ENCODE data around the gene ARHGAP29. TPM values are rescaled to one million over a fixed set of nuclear protein-coding genes. Genes with fewer than 3 reads are reported as not detected.

ARHGAP29 gene
- polyA plus RNA-seq, 1 donor (not counting 4 experiments of a cell fraction or from before 2014, with no cell fraction given) = 79.7 TPM

GRCh38 chr1:94239796-94240195, 2.4 kb upstream of the ARHGAP29 start:
- Histone ChIP-seq H3K9me1 (ENCODE audit: control insufficient read depth, extremely low read depth, insufficient read depth, low read length) (no peaks in the 10 kb centered on the region), H3K9ac (ENCODE audit: control insufficient read depth, extremely low read depth, insufficient read depth, low read length) (no peak overlapping the region), H3K4me2 (ENCODE audit: control insufficient read depth, extremely low read depth, insufficient read depth, low read depth, low read length) (no peak overlapping the region), H3K27me3 (ENCODE audit: control insufficient read depth, extremely low read depth, insufficient read depth, low read length) (no peaks in the 10 kb centered on the region), H3K79me2 (ENCODE audit: control insufficient read depth, insufficient read depth, low read length) (peaks cover 96% of the 10 kb centered on the region), H3K4me3 (ENCODE audit: control insufficient read depth in 2 of 3, extremely low read depth in 1 of 3, insufficient read depth in 2 of 3, low read depth in 1 of 3, low read length in 3 of 3) (no peak overlapping the region), H3K4me1 (ENCODE audit: control insufficient read depth, extremely low read depth, insufficient read depth, low read length) (peaks cover 28% of the 10 kb centered on the region), H2AFZ (ENCODE audit: control insufficient read depth, low read length) (no peak overlapping the region), H3K9me3 (ENCODE audit: control insufficient read depth, low read depth, low read length) (no peaks in the 10 kb centered on the region), H3K36me3 (ENCODE audit: control insufficient read depth in 2 of 2, extremely low read depth in 1 of 2, insufficient read depth in 2 of 2, low read length in 2 of 2) (no peaks in the 10 kb centered on the region), H4K20me1 (ENCODE audit: control insufficient read depth, extremely low read depth, insufficient read depth, low read length) (peaks cover 8% of the 10 kb centered on the region), H3K27ac (ENCODE audit: control insufficient read depth, insufficient read depth, low read length) (no peak overlapping the region)
- dilution Hi-C loops (cut with MboI; ENCODE audit: extremely low pct_ligation_motif_present, low sequenced_read_pairs) = no loop called here
- no peak for DNase-seq (ENCODE audit: low read depth, low spot score)
- TF ChIP-seq EZH2 (IDR thresholded peaks at IDR 0.05; ENCODE audit: low read length) (no peak), CTCF (optimal IDR thresholded peaks at IDR 0.05 in 1 of 3, IDR thresholded peaks at IDR 0.05 in 1 of 3, conservative IDR thresholded peaks at IDR 0.05 in 1 of 3; ENCODE audit: extremely low read depth in 1 of 3, insufficient read depth in 2 of 3, low read length in 3 of 3) (no peak)
- FAIRE-seq = peak; percentile 32

- Histone ChIP-seq H3K4me1 (ENCODE audit: control insufficient read depth, extremely low read depth, insufficient read depth, low read length) (peaks cover 26% of the 10 kb centered on the region), H3K9me1 (ENCODE audit: control insufficient read depth, extremely low read depth, insufficient read depth, low read length) (no peaks in the 10 kb centered on the region), H3K79me2 (ENCODE audit: control insufficient read depth, insufficient read depth, low read length) (peaks cover 96% of the 10 kb centered on the region), H3K4me2 (ENCODE audit: control insufficient read depth, extremely low read depth, insufficient read depth, low read depth, low read length) (peak overlapping the region; percentile 96), H3K4me3 (ENCODE audit: control insufficient read depth in 2 of 3, extremely low read depth in 1 of 3, insufficient read depth in 2 of 3, low read depth in 1 of 3, low read length in 3 of 3) (no peak overlapping the region), H3K9ac (ENCODE audit: control insufficient read depth, extremely low read depth, insufficient read depth, low read length) (no peak overlapping the region), H3K9me3 (ENCODE audit: control insufficient read depth, low read depth, low read length) (no peaks in the 10 kb centered on the region), H3K27me3 (ENCODE audit: control insufficient read depth, extremely low read depth, insufficient read depth, low read length) (no peaks in the 10 kb centered on the region), H2AFZ (ENCODE audit: control insufficient read depth, low read length) (no peak overlapping the region), H3K36me3 (ENCODE audit: control insufficient read depth in 2 of 2, extremely low read depth in 1 of 2, insufficient read depth in 2 of 2, low read length in 2 of 2) (no peaks in the 10 kb centered on the region), H3K27ac (ENCODE audit: control insufficient read depth, insufficient read depth, low read length) (no peak overlapping the region), H4K20me1 (ENCODE audit: control insufficient read depth, extremely low read depth, insufficient read depth, low read length) (peaks cover 9% of the 10 kb centered on the region)
- dilution Hi-C loops (cut with MboI; ENCODE audit: extremely low pct_ligation_motif_present, low sequenced_read_pairs) = no loop called here
- no peak for TF ChIP-seq CTCF (optimal IDR thresholded peaks at IDR 0.05 in 1 of 3, IDR thresholded peaks at IDR 0.05 in 1 of 3, conservative IDR thresholded peaks at IDR 0.05 in 1 of 3; ENCODE audit: extremely low read depth in 1 of 3, insufficient read depth in 2 of 3, low read length in 3 of 3)
- TF ChIP-seq EZH2 (IDR thresholded peaks at IDR 0.05; ENCODE audit: low read length) = no peak
- FAIRE-seq (no peak), DNase-seq (ENCODE audit: low read depth, low spot score) (no peak)
These were observed 1.7 kb upstream of the ARHGAP29 start for GRCh38 chr1:94239051-94239450.

Measured in keratinocyte (primary cell).